Kasumi-1 (cell line): Measurements from ENCODE around the gene WDFY4.

Experiments
- DNase-seq, 2 experiments: peaks; one replicate each; lab custom pipeline; 2025; lab: John Stamatoyannopoulos, UW

The WDFY4 gene

DNA sequence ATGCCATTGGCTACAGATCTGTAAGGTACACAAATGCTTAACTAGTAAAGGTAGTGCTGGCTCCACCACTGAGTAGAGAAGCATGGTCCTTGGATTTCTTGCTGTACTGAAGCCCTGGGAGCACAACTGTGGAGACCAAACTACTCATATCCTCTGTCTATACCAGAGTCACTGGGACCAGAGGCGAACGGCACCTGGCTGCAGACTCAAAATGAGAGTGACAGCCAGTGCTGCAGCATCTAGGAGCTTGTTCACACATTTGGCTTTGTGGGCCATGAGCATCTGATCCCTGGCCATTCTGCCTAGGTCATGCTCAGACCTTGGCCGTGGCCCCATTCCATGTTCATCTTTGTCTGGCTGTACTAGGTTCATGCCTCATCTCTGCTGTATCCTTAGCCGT lies 223.1 kb downstream of the WDFY4 start:
- DNase-seq: no peak

GRCh38 chr10:48910548-48910947 lies 225.9 kb downstream of the WDFY4 start:
- DNase-seq: no peak

- no peak for DNase-seq
These were observed 229.0 kb downstream of the WDFY4 start for GRCh38 chr10:48913674-48914073.

GRCh38 chr10:48923748-48924147 lies 239.1 kb downstream of the WDFY4 start:
- no peak for DNase-seq

DNA sequence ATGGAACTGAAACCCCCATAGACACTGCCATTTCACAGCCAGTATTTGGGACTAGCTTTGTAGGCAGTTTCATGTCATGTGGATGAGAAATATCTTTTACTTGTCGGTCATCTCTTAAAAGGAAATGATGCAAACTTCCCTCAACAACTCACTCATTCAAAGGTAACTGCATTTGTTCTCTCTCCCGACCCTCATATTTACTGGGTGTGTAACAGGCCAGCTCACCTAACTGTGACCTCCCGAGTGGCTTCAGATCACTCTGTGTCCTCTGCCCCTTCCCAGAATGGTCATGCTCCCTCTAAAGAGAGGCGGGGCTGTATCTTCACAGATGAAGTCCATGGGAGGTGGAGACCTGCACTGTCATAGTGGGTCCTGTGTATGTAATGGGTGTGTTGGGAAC lies 240.3 kb downstream of the WDFY4 start:
- no peak for DNase-seq

DNA sequence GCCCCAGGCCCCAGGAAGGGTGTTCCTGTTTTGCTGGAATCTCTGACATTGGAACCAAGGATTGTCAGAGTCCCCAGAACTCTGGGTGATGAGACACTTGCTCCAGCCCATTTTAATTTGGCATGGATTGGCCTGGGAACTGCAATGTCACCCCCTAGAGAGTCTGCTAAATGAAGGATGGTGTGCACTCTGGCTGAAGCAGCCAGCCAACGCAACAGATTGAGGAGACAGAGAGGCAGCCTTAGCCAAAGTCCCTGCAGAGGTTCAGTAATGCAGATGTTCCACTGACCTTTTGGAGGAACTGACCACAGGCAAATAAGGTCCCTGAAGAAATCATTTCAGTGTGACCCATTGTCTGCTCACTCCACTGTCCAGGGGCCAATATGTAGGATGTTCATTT lies 241.6 kb downstream of the WDFY4 start:
- DNase-seq: no peak

DNA sequence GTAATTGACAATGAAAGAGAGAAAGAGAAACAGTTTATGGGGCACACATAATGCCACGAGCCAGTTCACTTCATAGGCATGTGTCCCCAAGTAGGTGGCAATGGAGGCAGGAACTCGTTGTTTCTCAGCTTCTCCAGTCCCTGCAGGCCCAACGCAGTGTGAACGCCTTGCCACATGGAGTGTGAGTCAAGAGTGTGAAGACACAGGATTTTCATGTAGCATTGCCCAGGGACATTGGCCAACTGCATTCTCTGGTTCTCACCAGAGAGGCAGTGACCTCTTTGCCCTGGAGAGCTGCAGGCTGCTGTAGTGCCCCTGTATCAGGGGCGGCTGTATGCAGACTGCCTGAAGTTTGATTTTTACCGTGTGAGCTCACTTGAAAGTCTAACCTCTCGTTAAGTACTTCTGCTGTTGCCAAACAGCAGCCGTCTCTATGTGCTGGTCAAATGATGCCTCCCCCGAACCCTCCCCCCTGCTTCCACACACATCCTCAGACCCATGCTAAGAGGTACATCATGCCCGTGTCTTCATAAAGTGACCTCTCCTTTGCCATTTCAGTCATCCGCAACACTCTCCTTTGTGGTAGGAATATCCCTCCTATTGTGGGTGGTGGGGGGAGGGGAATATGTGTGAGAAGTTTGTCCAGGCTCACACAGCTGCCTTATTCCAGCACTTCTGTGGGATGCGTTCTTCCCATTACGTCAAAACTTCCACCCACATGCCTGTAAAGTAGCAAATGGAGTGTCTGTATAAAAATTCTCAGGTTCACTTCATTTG lies 242.3 kb downstream of the WDFY4 start:
- DNase-seq: no peak

DNA sequence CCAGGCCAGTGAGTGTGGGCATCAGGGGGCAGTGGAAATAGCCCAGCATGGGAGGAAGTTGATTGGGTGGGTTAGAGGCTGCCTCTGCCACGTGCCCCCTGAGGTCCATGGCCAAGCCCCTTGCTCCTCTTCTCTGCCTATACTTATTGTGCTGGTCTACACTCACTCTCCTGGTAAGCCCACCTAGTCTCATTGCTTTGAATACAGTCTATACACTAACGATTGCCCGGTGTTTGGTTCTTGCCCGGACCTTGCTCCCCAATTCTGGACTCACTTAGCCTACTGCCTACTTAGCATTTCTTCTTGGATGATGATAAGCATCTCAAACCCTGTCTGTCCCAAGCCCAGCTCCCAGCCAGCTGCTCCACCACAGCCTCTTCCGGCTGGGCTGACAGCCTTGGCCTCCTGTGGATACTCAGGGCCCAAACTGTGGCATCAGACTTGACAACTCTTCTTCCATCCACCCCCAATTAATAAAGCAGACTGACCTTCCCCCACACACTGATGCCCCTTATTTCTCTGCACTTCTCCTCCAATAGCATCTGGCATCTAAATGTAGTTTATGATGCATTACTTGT lies 244.8 kb downstream of the WDFY4 start:
- DNase-seq: no peak

GRCh38 chr10:48931188-48931587 lies 246.5 kb downstream of the WDFY4 start:
- DNase-seq: peak; percentile 52 to 58

- DNase-seq: no peak
These were observed 248.4 kb downstream of the WDFY4 start for GRCh38 chr10:48932831-48933664.

DNA sequence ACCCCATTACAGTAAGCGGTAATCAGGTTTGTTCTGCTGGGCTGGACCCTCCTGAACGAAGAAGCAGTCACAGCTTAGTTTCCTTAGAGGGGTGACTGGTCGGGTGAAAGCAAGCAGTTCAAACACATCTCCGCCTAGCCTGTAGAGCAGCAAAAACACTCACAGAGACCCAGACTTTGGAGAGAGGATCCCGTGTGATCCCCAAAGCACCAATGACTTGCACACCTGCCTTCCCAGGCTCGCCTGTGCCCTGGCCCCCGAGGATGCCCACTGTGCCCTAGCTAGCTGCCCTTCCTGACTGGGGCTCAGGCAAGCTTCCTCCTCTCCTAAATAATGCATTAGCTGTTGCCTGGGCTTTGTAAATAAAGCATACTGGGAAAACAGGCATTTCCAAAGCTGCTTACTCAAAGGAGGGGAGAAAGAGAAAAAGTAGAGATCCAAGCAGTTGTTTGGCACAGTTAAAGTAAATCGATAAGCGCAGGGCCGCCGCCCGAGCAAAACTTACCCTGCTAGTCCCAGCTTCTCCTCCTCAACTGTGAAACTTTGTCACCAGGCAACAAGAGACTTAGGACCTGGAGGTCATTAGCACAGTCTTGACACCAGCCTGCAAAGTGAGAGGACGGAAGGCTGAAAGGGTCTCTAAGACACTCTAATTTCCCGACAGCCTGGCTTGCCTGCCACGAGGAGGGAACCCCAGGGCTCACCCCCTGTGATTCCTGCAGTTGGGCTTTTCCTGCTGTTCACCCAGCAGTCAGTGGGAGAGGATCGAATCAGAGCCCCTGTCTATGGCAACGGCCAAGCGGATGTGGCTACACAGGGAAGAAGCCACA lies 250.2 kb downstream of the WDFY4 start:
- peak; percentile 59 to 60 for DNase-seq

DNA sequence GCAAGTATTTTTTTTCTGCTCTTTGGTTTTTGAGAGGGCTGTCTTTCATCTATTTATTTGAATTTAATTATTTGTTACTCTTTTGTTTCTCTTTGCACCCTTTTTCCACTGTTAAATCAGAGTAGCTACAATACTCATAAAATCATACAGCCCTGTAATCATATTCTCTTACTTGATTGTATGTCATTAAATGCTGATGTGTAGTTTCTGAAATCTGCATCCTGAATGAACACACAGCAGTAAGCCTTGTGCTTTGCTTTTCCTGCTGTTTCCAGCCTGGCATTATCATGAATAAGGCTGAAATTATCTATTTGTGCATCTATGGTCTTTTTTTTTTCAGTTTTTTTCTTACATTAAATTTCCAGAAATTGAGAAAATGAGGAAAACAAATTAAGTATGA lies 250.9 kb downstream of the WDFY4 start:
- DNase-seq: no peak

GRCh38 chr10:48937796-48938195 lies 253.1 kb downstream of the WDFY4 start:
- DNase-seq: no peak

- no peak for DNase-seq
These were observed 253.6 kb downstream of the WDFY4 start for GRCh38 chr10:48938281-48938680.

DNA sequence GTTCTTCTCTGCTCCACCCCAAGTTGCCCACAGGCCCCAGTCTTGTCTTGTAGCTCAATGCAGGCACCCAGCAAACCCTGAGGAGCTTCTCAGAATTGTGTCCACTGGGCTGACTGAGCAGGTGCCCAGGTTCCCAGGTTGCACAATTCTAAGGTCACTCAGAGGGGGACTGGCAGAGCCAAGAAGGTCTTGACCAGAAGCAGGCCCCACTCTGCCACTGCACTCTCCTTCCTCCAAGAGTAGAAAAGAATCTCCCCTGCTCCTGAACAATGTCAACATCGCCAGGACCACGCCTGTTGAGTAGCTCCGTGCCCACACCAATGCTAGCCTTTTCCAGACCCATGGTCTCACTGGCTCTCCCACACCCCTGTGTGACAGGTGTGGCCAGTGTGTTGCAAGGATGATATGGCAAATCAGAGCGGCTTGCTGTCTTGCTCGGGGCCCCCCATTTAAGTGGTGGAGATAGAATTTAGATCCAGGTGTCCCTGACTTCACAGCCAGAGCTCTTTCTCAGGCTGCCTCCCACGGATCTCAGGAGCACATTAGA lies 254.4 kb downstream of the WDFY4 start:
- no peak for DNase-seq

GRCh38 chr10:48939790-48940325 lies 255.2 kb downstream of the WDFY4 start, which contains the start of gene LRRC18:
TSS of gene LRRC18 (minus strand) at chr10:48939840. CDS start at chr10:48914155, 25,685 bp downstream.
- DNase-seq: no peak

DNA sequence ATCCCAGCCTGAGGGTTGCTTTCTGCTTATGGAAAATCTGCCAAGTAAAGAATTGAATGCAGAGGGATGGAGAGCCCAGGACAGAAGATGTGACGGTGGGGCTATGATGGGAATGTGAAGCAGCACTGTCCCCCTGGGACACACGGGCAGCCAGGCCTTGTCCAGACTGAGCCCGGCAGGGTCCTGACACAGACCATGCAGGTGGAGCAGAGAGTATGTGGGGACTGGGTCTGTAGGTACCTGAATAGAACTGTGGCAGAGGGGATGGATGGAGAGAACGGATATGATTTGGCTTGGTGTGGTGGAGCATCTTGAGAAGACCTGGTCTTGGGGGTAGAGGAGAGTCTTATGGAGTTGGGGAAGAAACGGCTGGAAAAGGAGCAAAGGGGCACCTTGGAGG lies 255.7 kb downstream of the WDFY4 start:
- DNase-seq: no peak

DNA sequence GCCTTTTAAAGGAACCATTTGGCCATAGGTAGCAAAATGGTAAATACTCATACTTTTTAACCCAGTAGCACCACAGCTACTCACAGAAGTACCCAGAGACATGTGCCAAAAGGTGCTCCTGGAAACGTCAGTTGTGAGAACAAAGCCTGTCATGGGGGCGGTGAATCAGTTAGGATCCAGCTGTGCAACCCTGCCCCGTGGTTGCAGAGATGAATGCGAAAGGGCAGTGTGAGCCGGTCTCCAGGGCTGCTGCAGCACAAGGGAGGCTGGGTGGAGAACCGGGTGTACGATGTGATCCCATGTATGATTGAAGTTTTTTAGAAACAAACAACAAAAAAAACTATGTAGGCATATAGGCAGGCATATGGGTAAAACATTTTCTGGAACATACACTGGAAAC lies 256.3 kb downstream of the WDFY4 start:
- DNase-seq: no peak

GRCh38 chr10:48941427-48942075 lies 256.9 kb downstream of the WDFY4 start:
- no peak for DNase-seq

DNA sequence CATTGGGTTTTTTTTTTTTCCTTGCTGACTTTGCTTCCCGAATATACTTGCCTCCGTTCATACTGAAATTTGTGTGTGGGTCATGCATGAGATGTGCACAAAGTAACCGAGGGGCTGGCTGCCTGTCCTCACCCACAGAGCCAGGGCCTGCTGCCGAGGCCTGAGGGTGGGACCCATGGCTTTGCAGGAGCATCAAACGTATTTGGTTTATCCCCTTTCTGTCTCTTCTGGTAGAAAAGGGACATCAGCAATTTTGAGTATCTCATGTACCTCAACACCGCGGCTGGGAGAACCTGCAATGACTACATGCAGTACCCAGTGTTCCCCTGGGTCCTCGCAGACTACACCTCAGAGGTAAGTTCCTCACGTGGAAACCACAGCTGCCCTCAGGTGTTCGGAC lies 258.4 kb downstream of the WDFY4 start:
- DNase-seq: no peak

- DNase-seq: no peak
These were observed 259.5 kb downstream of the WDFY4 start for GRCh38 chr10:48944171-48944570.
